CD4-positive, alpha-beta T cell treated with Interferon alpha-2 for 1 hour (primary cell): Measurements from ENCODE around the gene STYK1.
A peak's percentile ranks its signal among the peaks of the same experiment; 100 is the strongest.
"Not testable (repeated sequence)": the region's sequence is repeated elsewhere in the genome, so short reads cannot be mapped to it uniquely, and the experiment has no call there.

ENCODE experiments used
- DNase-seq, 2 donors: peaks; one replicate each; pipeline ENCODE4 v3.0.0-alpha.2; 2020 to 2022

Gene STYK1

DNA sequence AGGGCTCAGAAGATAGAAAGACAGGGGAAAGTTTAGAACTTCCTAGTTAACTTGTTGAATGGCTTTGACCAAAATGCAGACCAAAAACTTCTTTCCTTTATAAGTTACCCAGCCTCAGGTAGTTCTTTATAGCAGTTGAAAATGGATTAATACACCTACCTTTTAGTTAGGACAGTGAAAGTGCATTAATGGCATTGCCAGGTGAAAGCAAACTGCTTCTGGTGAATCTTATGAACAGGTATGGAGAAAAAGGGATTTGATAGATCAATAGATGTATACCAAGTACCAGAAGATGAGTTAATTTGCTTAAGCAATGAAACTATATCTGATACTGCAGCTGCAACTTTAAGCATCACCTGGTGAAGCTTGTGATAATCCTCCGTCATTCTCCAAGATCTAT lies 14.2 kb upstream of the STYK1 start:
- DNase-seq, result no peak

DNA sequence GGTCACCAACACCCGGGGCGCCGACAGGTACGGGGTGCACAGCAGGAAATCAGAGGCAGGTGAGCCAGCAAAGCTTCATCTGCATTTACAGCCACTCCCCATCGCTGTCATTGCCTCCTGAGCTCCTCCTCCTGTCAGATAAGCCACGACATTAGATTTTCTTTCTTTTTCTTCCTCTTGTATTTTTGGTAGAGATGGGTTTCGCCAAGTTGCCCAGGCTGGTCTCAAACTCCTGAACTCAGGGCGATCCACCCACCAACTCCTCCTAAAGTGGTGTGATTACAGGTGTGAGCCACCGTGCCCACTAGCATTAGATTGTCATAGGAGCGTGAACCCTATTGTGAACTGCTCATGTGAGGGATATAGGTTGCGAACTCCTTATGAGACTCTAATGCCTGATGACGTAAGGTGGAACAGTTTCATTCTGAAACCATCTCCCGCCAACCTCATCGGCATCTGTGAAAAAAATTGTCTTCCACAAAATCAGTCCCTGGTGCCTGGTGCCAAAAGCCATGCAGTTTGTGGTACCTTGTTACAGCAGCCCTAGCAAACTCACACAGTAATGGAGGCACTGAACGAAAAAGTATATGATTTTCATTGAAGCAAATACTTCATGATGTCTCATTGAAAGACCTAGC lies 1.5 kb downstream of the STYK1 start:
- peak; percentile 23 to 63 for DNase-seq

DNA sequence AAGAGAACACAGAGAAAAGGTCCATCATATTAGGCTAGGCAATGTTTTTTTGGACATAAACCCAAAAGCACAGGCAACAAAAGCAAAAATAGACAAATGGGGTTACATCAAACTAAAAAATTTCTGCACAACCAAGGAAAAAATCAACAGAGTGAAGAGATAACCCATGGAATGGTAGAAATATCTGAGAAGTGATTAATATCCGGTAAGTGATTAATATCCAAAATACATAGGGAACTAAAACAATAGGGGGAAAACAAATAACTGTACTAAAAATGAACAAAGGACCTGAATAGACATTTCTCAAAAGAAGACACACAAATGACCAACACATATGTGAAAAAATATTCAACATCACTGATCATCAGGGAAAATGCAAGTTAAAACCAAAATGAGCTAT lies 4.3 kb downstream of the STYK1 start:
- DNase-seq, result no peak

DNA sequence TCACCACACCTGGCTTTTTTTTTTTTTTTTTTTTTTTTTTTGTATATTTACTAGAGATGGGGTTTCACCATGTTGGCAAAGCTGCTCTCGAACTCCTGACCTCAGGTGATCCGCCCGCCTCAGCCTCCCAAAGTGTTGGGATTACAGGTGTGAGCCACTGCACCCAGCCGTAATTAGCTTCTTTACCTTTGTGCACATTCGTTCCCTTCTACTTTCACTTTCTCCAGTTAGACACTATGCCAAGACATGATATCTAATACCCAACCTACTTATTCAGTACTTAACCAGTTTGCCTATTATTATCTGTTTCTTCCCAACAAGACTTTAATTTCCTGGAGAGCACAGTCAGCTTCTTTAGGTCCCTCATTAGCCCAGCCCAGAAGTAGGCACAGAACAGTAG lies 5.3 kb downstream of the STYK1 start:
- DNase-seq, result peak in 1 of 2 donors; percentile 31

DNA sequence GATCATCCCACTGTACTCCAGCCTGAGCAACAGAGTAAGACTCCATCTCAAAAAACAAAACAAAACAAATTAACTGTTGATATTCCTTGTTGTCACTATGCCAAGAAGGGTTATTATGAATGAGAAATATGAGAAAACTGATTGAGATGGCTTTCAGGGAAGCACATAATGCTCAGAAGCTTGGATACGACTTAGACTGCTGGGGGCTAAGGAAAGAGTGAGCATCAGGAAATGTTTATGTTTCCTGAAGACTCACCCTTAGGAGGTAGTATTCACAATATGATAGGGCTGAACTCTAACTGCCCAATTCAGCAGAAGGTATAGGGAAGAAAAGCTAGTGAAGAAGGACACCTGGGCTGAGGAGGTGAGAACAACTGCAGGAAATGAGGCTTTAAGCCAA lies 6.3 kb downstream of the STYK1 start:
- DNase-seq, result no peak

DNA sequence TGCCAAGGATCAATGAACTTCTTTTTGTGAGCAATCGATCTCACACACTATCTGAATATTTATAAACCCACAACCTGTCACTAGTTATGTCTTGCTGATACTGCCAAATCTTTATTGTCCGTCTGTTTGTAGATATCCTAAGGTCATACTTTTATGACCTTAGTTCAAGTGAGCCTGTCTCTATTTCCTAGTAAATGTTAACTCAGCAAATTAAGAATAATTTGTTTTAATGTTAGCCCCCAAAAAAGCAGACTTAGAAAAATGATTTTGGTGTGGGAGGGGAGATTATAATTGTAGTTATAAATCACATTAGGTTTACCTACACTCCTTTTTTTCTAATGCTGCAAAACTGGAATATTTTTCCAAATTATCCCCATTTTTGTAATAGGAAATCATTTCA lies 9.4 kb downstream of the STYK1 start:
- no peak for DNase-seq

DNA sequence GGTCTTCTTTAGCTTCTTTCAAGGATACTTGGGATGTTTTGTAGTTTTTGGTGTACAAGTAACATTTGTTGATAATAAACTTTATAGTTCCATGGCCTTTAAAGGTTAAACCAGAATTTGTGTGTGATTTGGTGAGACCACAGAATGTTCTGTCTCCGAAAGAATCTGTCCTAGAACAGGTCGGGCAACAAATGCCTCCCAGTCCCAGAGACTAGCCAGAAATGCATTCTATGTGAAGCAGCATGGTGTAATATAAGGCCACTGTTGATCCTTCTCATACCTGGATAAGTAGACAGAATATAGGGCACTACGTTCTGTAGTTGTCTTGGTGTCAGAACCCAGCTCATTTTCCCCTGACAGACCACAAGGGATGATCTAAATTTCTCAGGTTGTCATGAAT lies 10.0 kb downstream of the STYK1 start:
- DNase-seq, result no peak

DNA sequence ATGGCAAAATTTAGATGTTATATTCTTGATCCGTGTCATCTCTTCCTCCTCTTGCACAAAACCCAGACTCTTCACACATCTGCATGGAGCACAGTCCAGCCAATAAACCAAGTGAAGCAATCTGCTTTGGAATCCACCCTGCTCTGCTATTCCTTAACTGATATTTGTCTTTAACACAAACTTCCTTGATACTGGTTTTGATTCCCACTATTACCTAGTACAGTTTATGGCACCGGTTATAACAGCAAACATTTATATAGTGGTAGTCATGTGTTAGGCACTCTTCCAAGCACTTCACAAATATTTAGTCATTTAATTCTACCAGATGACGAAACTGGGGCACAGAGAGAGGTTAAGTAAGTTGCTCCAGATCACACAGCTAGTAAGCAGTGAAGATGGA lies 12.5 kb downstream of the STYK1 start:
- DNase-seq, result no peak

DNA sequence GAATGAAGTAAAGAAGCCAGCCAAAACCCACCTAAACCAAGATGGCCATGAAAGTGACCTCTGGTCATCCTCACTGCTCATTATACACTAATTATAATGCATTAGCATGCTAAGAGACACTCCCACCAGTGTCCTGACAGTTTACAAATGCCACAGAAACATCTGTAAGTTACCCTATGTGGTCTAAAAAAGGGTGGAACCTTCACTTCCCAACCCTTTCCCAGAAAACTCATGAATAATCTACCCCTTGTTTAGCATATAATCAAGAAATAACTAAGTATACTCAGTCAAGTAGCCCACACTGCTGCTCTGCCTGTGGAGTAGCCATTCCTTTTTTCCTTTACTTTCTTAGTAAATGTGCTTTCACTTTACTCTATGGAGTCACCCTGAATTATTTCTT lies 19.8 kb downstream of the STYK1 start:
- no peak for DNase-seq

DNA sequence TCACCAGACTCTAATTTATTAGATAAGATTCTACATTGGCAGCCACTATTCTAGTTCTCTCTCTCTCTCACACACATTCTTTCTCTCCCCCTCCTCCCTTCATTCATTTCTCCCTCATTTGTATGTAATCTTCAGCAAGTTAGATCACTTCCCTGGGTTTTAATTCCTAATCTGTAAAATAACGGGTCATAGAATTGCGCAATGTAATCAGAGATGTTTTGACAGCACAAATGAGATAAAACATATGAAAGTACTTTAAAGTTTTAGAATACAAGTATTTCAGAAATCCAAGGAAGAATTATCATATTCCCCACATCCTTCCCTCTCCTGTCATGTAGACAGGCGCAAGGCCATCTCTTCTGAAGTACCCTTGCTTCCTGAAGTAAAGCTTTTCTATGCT lies 21.7 kb downstream of the STYK1 start:
- no peak for DNase-seq

DNA sequence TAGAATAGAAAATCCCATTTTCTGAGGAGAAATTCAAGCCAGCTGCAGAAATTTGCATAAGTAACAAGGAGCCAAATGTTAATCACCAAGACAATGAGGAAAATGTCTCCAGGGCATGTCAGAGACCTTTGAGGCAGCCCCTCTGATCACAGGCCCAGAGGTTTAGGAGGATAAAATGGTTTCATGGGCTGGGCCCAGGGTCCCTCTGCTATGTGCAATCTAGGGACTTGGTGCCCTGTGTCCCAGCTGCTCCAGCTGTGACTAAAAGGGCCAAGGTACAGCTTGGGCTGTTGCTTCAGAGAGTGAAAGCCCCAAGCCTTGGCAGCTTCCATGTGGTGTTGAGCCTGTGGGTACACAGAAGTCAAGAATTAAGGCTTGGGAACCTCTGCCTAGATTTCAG lies 27.3 kb downstream of the STYK1 start:
- DNase-seq, result not testable (repeated sequence)

DNA sequence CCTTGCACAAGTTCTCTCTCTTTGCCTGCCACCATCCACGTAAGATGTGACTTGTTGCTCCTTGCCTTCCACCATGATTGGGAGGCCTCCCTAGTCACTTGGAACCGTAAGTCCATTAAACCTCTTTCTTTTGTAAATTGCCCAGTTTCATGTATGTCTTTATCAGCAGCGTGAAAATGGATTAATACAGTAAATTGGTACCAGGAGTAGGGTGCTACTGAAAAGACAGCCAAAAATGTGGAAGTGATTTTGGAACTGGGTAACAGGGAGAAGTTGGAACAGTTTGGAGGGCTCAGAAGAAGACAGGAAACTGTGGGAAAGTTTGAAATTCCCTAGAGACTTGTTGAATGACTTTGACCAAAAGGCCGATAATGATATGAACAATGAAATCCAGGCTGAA lies 27.9 kb downstream of the STYK1 start:
- DNase-seq, result no peak

DNA sequence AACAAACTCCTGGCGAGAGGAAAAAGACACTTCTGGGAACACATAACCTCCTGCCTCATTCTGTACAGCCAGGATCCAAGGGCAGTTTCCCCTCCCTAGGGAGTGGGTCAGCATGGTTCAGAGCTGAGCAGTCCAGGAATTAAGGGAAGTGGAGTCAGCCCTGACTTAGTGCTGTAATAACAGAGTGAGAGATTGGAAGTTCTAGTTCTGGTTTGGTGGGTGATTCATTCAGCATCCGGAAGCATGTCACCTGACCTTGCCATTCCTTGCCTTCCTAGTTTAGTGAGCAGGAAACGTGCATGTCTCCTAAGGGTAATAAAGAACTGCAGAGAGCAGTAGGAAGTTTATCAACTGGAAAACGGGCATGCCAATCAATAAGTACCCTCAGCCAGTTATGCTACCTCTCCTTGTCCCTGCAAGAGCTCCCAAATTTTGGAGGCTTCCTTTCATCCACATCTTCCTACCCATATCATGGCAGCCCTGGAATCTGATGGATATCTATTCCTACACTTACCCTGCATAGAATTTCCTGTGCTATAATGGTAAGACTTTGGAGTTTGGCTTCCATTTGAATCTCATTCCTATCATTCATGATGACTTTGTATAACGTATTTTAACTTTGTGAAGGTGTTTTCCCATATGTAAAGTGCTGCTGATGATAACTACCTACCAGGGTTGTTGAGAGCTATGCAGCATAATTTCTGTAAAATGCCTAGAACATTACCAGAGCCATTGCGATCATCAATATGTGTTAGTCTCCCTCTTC lies 31.9 kb downstream of the STYK1 start:
- DNase-seq, result no peak

DNA sequence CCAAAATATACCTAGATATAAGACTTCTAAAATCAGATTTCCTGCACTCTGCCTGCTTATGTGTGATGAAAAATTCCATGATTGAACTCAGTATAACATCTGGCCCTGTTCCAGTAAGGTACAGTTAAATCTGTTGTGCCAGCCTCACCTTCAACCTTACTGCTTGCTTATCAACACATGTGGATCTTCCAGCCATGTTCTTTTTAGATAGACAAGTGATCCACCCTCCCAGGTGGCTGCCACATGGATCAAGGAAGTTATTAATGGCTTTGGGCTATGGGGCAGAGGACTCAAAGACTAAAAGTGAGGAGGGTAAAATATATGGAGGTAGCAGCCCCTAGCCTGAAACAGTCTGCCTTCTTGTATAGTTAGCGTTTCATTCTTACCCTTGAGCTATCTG lies 35.1 kb downstream of the STYK1 start:
- no peak for DNase-seq

DNA sequence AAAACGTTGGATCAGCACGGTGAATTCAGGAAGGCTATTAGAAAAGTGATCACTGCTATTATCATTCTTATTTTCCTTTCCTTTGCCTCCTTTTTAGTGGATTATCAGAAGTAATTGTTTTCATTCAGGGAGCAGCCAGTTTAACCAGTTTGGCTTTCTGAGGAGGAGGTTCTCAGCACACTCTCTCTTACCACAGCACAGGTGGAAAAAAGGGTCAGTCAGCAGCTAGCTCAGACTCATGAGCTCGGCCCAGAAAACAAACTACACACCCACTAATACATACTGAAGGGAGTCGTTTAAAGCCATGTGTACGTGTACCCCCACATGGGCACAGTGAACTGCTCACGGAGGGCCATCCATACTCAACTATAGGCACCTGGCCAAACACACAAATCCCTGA lies 37.2 kb downstream of the STYK1 start:
- DNase-seq, result no peak

DNA sequence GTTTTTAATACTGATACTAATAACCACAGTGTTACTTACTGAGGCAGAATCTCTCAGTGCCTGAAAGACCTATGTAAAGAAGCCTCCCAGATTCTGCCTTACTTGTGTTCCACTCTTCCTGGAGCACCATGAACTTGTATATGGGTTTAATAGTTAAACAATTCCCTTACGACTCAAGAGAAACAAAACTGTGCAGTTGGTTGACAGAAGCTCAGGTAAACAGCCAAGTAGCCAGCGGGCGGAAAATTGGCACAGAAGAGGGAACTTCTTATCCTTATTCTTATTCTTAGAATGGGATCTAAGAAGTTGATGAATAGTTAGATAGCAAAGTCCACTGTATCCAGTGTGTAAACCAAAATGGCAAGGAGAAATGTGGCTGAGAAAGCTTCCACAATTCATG lies 37.7 kb downstream of the STYK1 start:
- no peak for DNase-seq

DNA sequence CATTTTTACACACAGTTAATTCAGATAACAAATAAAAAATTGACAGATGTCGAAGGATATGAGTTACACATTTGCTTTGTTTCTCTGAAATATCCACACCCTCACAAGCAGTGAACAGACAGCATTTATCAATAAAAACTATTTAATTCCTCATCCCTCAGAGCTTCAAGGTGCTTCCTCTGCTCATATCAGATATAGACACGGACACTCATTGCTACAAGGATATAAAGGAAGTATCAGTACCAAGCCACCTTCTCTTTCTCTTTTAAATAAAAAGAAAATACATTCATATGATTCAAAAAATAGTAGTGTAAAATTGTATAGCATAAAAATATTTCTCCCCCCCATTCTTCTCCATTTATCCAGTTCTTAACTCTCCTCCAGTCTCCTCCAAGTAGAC lies 38.5 kb downstream of the STYK1 start:
- DNase-seq, result no peak

DNA sequence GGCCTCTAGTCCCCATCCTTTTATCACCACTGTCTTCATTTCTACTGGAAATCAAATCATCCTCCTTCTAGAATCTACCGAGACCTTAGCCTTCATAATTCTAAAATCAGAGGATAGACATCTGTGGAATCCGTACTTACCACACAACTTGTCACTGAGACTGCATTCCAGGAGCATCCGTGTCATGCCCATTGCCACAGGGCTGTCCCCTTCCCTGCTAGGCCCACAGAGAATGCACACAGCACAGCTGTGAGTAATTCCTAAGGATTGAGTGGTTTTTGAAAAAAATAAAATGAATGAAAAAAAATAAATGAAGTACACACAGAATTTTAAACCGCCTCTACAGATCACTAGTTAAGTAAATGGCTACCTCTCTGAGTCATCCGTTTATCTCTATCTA lies 39.4 kb downstream of the STYK1 start:
- no peak for DNase-seq

DNA sequence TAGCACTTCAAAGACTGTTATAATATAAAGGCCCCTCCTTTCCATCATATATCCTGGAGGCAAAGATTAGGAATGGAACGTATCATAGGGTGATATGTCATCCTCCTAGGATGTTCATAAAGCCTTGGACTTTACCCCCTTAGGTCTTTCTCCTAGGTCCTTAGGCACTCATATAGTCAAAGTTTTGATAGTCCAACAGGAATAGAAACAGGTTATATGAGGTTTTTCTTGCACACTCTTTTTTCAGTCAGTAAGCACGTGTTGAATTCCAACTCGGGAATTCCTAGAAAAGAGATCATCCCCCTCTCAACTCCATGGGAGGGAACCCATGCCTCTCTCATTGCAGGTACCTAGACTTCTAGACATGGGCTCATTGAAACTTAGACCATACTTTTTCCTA lies 40.3 kb downstream of the STYK1 start:
- no peak for DNase-seq

DNA sequence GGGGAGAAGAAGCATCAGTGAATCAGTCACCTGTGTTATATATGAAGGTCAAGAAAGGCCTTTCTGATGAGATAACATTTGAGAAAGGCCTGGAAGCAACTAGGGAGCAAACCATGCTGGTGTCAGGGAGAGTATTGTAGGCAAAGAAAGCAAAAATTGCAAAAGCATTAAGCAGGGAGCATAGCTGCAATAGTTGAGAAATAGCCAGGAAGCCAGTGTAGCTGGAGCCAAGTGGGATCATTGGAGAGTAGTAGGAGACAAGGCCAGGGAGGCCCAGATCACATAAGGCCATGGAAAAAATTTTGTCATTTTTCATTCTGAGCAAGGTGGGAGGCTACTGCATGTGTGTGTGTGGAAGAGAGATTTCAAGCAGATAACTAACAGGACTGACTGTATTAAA lies 41.6 kb downstream of the STYK1 start:
- DNase-seq, result no peak

DNA sequence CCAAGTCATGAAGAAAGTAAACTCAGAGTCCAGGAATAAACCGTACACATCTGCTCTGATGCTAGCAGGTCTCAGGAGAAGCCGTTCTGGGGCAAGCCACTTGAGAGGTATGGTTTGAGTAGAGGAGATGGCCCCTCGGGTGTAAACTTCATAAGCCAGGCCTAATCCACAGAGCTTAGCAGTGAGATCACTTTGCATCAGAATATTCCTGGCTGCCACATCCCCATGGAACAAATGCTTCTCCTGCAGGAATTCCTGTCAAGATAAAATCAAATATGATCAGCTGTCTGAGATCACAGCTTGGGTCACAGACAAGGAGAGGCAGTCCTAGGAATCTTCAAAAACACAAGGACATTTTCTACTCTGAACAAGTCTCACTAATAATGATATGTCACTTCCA lies 49.2 kb downstream of the STYK1 start:
- DNase-seq, result no peak

DNA sequence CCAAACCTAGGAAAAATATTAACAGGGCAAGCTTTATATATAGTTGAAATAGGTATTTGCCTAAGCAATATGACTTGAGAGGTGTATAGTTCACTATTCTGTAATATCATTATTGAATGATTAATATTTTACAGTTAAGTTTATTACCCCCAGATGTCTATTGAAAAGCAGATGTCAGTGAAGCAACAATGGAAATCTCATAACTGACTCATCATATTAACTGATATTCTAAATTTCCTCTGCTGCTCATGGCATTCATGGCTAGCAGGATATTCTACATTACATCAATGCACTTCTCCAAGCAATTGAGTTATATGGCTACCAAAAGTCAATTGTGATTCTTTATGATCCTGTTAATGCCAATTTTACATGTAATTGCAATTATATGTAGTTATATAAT lies 50.7 kb downstream of the STYK1 start:
- no peak for DNase-seq

DNA sequence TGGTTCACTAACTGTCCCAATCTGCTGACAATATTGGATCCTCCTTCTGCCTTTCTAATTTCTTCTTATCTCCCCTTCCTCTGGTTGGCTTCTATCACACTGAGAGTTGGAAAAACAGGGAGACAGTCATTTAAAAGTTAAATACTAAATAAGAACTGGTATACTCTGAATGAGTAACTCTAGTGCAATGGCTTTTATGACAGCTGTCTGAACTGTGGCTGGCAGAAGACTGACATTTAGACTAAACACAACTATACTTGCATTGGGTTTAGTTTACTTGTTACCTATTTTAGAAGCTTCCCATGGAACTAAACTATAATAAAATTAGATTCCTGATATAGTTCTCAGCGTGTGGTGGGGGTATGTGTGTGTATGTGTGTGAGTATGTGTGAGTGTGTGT lies 52.6 kb downstream of the STYK1 start:
- no peak for DNase-seq

DNA sequence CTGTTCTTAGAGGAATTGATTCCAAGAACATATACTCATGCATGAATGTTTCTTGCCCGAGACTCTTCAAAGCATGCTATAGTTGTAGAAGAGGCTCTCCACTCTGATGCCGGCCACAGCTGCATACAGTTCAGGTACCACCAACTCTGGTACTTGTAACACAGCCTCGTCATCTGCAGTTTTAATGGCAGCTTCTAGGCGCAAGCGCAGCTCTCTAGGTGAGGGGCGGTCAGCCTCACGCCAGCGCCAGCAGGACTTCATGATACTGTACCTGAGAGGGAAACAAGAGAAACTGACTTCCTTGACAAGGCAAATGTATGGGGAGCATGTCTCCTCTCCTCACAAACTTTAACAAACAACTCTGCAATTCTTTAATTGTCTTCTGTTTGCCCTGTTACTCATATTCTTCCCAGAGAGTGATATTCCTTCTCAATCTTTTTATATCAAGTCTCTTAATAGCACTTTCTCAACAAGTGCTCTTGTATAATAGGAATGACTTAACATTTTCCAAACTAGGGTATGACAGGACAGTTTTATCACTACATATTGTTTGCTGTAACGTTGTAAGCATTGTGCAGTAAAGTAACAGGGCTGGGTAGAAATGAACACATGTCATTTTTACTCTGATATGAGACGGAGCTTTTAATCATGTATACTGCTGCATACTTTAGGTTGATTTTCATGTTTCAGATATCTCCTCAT lies 53.6 kb downstream of the STYK1 start:
- no peak for DNase-seq
